COLO668 (cell line): Measurements from ENCODE around the gene CEP41.

Source experiments
- DNase-seq: peaks from one replicate; lab custom pipeline; 2025; ENCODE audit not compliant: unreplicated experiment; lab: John Stamatoyannopoulos, UW

Gene CEP41

DNA sequence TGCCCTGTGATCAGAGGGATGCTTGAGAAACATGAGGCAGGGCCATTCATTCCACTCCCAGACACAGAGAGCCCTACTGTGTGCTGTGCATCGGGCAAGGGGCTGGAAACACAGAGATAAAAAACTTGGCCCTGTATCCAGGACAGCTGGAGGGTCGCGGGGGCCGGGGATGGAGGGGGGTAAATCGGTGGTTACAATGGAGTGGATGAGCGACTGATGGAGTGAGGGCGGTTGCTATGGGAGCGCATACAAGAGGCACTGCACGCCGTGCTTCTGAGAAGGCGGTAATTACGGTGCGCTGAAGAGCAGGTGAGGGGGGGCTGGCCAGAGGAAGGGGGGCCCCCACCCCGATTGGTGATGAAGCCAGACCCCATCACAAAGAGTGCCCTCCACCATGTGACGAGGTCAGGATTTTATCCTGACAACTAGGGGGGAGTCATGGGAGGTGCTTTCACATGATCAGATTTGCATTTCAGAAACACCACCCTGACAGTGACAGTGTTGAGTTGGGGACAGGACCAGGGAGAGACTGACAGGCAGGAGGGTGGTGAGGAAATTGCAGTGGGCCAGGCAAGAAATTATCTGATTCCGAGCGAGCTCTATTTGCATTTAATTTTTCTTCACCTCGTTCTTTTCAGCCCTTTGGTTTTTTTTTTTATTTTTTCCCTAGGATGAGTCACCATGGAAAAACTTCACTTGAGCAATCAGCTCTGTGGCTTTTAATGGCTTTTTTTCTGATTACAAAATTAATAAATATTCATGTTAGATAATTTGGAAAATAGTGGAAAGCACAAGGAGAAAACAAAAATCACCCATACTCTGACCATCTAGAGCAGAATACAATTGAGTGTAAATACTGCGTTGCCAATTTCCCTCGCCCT is 88.4 kb downstream of the CEP41 start:
- DNase-seq: peak; percentile 27

DNA sequence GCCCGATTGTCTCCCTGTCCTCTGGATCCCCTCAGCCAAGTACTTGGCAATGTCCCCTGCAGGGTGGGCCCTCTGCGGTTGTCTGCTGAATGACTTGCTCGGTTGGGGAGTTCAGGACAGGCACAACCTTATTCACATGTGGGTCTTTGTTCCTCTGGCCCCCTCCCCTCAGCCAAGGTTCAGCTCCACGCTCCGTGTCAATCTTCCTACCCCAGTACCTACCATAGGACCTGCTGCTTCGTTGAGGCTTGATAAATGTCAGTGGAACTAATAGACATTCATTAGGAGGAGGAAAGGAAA is 89.1 kb downstream of the CEP41 start:
- no peak for DNase-seq

DNA sequence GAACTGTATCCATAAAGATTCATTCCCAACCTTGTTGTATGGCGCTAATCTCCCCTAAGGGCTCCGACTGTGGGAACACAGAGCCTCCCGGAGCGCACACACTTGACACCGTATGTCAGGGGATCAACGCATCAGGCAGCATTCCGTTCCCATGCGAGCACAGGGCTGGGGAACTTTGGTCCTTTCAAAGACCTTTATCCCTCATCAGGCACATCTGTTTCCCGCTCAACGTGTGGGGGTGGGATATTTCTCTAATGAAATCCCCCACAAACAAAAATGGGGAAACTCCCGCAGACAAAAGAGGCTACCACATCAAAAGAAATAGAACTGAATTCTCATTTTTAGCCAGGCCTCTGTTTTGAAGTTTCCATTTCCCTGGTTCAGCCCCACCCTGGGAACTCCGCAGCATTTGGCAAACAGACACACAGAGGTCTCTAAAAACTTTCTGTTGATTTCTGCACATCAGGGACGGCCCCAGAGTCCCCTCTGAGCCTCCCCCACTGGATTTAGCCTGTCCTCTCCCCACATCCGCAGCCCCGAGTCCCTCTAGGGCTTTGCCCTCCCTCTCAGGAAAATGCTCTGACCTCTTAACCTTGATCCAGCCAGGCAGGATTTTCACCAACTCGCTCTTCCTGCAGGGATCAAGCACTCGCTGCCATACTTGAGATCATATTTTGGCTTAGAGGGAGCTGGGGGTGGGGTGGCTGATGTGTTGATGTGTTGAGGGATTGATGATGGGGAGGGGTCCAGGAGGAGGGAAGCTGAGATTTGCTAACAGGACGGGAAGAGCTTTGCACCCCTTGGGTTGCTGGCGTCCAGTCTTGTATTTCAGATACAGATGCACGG is 89.6 kb downstream of the CEP41 start:
- no peak for DNase-seq

DNA sequence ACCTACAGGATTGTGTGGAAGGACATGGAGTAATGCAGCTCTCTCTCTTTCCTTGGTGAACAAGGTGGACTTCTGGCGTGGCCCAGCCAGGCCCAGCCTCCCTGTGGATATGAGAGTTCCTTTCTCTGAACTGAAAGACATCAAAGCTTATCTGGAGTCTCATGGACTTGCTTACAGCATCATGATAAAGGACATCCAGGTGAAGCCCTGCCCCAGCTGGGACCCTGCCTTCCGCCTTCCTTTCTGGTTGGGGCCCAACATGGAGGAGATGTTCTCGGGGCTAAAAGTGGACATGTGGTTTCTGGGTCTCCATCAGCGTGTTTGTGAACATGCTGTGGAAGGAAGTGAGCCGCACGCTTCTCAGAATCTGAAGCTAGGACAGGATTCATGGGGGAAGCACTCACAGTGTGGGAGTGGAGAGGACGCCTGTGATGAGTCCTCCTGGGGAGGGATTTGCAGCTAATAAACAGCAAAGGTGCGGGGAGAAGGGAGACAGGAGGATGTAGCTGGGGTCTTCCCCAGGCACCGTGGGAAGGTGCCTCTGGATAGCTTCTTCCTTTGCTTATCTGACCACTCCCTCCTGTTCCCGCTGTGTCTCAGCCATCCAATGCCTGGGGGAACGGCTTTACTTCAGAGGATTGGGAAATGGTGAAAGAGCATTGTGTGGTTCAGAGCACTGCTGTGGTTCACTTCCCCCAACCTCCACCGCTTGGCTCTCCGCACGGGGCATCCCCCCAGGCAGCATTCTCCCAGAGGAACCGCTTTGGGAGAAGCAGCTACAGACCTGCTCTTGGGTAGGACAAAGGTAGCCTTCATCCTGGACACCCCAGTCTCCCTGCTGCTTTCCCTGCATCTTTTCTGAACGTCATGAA is 90.7 kb downstream of the CEP41 start:
- no peak for DNase-seq

- DNase-seq: no peak
These were observed 93.9 kb downstream of the CEP41 start for GRCh38 chr7:130346941-130347340.

DNA sequence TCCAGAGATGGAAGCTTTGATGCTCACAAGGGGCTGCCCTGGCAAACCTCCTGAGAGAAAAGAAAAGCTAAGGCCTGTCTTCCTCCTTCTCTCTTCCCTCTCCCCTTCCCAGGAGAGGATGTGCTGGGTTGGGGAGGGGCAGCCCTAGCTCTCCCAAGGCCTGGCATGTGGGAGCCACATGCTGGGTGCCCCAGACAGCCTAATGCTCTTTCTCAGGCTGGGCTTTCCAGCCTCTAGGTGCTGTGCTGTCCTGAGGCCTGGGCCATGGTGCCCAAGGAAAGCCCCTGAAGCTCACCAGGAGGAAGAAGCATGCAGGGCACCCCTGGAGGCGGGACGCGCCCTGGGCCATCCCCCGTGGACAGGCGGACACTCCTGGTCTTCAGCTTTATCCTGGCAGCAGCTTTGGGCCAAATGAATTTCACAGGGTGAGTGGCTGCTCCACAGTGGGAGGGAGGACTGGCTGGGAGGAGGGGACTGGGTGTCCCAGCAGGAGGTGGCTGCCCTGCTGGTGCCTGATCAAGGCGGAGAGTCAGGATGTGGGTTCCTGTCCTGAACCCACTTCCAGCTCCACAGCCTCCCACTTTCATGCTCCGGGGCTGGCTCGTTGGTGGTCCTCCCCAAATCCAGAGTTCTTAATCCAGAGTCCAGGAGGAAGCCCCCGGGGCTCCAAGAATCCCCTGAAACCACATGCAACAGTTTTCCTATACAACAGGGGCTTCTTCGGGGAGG is 94.5 kb downstream of the CEP41 start:
- no peak for DNase-seq

GRCh38 chr7:130345725-130346124 is 95.1 kb downstream of the CEP41 start:
- DNase-seq: no peak

- DNase-seq: no peak
These were observed 95.7 kb downstream of the CEP41 start for GRCh38 chr7:130345136-130345535.

DNA sequence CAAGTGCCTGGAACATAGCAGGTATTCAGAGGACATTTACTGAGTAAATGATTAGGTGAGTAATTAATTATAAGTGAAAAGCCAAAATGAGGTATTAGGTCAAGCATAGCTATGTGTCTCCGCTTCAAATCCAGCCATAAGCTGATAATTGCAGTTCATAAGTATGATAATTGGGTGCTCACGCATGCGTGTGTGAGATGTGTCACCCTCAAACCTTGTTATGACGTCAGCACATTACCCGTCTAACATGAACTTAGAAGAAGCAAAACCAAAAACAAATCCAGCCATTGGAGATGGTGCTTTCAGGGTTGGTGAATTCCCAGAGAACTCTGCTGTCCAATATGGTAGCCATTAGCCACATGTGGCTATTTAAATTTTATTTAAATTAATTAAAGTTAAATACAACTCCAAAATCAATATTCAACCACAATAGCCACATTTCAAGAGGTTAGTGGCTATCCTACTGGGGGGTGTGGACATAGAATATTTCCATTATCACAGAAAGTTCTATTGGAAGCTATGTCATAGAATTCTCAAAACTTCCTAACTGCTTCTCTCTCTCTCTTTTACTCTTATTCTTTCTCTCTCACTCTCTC is 96.4 kb downstream of the CEP41 start, which contains the start of gene CPA5:
Gene CPA5, plus strand, starts transcription at position 546 of the 596 bp plus-strand sequence. CDS start 1,670 bp downstream, outside the sequence.
- DNase-seq: no peak
